Type B pancreatic cell (in vitro differentiated cells): Measurements from ENCODE around the gene GLI3. TPM values are rescaled to one million over a fixed set of nuclear protein-coding genes. Genes with fewer than 3 reads are reported as not detected.

Experiments used
- DNase-seq: peaks from one replicate; pipeline ENCODE4 v3.0.0; 2021; ENCODE audit warnings: mixed read lengths; ENCODE audit not compliant: unreplicated experiment; ENCODE audit errors: extremely low spot score
- H3K27ac Mint-ChIP-seq: 2 replicates; pipeline ENCODE4 v1.8.0; 2021; ENCODE audit warnings: mild to moderate bottlenecking, mixed read lengths
- H3K27me3 Mint-ChIP-seq: 2 replicates; pipeline ENCODE4 v1.8.0; 2021; ENCODE audit warnings: mixed read lengths
- H3K36me3 Mint-ChIP-seq: 2 replicates; pipeline ENCODE4 v1.8.0; 2021; ENCODE audit warnings: mixed read lengths
- H3K4me1 Mint-ChIP-seq: one replicate; pipeline ENCODE4 v1.8.0; 2021; ENCODE audit warnings: mixed read lengths; ENCODE audit not compliant: unreplicated experiment
- H3K4me3 Mint-ChIP-seq: 2 replicates; pipeline ENCODE4 v1.8.0; 2021; ENCODE audit warnings: mild to moderate bottlenecking, mixed read lengths
- H3K9me3 Mint-ChIP-seq: 2 replicates; pipeline ENCODE4 v1.8.0; 2021; ENCODE audit warnings: mixed read lengths
- total RNA-seq: library from RNA; stranded (reverse); gene quantifications from 2 replicates; pipeline ENCODE4 v1.2.1, GENCODE V29; 2021; ENCODE audit warnings: low replicate concordance
- TF ChIP-seq, protein P1 (sequence below): fragments of 200-600 bp; sonication (generic); conservative IDR thresholded peaks from 2 replicates; pipeline ENCODE4 v1.5.0; 2021; ENCODE audit warnings: antibody characterized with exemption, mild to moderate bottlenecking

The GLI3 gene
- total RNA-seq, 1 donor from 2014 or later, result 141 TPM

DNA sequence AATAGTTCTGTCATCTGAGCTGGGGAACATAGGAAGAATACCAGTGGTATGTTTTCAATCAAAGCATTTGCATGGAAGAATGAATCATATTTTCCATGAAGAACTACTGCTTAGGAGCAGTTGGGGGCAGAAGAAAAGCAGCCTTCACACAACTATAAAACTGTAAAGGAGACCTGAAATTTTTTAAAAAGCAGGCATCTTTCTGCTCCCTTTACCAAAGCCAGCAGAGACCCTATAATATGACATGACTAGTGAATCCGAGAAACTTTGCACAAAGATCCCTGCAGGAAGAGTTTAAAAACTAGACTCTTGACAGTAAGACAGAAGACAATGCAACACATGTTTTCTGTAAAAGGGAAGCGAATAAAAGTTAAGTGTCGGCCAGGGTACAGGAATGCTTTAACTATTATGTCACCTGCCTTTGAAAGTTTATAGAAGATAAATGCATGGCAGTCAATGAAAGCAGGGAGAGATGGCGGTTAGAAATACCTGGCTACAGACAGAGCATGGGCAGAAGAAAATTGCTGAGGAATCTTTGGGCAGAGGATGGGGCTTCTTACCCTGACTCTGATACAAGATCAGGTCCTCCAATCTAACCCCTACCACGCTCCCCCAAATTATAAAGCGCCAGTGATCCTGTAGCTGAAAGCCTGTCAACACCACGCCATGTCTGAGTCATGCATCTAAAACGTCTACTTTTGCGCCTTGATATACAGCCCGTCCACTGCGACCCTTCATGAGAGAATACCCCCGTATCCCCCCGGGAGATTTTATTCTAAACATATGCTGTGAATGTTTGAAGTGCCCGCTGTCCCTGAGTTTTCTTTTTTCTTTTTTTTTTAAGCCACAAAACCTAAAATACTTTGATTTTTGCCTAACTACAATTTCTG is 93.1 kb downstream of the GLI3 start:
- Mint-ChIP-seq H3K27me3 (no peaks in the 10 kb centered on the region), H3K9me3 (no peaks in the 10 kb centered on the region), H3K36me3 (peaks cover 35% of the 10 kb centered on the region), H3K4me3 (peak overlapping the region; percentile 19), H3K4me1 (peaks cover 58% of the 10 kb centered on the region), H3K27ac (no peak overlapping the region)
- TF ChIP-seq, protein P1, sequence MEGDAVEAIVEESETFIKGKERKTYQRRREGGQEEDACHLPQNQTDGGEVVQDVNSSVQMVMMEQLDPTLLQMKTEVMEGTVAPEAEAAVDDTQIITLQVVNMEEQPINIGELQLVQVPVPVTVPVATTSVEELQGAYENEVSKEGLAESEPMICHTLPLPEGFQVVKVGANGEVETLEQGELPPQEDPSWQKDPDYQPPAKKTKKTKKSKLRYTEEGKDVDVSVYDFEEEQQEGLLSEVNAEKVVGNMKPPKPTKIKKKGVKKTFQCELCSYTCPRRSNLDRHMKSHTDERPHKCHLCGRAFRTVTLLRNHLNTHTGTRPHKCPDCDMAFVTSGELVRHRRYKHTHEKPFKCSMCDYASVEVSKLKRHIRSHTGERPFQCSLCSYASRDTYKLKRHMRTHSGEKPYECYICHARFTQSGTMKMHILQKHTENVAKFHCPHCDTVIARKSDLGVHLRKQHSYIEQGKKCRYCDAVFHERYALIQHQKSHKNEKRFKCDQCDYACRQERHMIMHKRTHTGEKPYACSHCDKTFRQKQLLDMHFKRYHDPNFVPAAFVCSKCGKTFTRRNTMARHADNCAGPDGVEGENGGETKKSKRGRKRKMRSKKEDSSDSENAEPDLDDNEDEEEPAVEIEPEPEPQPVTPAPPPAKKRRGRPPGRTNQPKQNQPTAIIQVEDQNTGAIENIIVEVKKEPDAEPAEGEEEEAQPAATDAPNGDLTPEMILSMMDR, result no peak
- no peak for DNase-seq

DNA sequence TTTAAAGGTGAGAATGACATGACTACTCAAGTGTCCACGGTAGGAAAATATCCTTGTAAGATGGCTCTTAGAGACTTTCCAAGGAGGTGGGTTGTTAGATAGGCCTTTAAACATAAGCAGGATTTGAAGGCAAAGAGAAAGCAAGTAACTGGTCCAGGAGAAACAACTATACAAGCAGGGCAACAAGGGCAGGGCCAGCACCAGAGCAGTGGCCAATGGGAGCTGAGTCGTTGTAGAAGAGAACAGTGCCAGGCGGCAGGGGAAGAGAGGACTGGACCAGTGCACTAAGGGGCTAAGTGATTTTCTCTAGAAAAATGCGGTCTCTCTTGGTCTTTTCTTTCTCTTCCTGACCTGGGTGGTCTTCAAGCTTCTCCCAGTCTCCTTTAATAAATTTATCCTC is 94.9 kb downstream of the GLI3 start:
- DNase-seq, result no peak
- peaks cover 3% of the 10 kb centered on the region for H3K27me3 Mint-ChIP-seq
- TF ChIP-seq, protein P1, result no peak
- peaks cover 56% of the 10 kb centered on the region for H3K4me1 Mint-ChIP-seq
- no peak overlapping the region for H3K27ac Mint-ChIP-seq
- H3K9me3 Mint-ChIP-seq, result no peaks in the 10 kb centered on the region
- H3K36me3 Mint-ChIP-seq, result peaks cover 35% of the 10 kb centered on the region
- no peak overlapping the region for H3K4me3 Mint-ChIP-seq

DNA sequence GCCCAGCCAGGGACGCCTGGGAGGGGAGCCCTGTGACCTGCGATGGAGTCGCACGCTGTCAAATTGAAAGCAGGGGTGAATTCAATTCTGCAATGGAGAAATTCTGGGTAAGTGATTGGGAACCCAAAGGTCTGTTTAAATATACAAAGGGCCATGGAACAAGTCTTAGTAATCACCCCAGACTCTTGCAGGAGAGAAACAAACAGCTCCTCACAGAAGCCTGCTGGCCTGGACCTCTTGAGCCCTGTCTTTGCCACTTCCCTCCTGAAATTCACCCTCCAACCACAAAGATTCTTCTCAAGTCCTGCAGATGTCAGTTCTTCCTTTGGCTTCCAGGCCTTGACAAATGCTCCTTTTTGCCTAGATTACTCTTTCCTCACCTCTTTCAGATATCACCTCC is 97.3 kb downstream of the GLI3 start:
- H3K4me1 Mint-ChIP-seq, result peaks cover 61% of the 10 kb centered on the region
- TF ChIP-seq, protein P1, result no peak
- no peak overlapping the region for H3K27ac Mint-ChIP-seq
- peaks cover 23% of the 10 kb centered on the region for H3K36me3 Mint-ChIP-seq
- H3K4me3 Mint-ChIP-seq, result no peak overlapping the region
- H3K27me3 Mint-ChIP-seq, result peaks cover 3% of the 10 kb centered on the region
- H3K9me3 Mint-ChIP-seq, result no peaks in the 10 kb centered on the region
- DNase-seq, result no peak

DNA sequence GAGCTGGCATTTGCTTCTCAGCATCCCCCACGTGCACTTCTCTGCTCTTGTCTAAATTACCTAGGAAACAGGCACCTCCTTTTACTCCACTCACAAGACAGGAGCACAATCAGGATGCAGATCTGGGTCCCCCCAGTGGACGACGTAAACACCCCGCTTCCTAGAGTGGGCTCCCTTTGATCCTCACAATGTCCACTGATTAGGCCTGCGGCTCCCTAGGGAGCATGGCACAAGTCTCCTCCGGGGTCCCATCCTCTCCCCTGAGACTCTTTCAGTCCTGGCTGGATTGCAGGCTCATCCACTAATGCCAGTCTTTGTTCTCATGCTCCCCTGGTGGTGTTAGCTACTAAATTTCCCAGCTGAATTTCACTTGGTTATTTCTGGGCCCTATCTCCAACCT is 98.3 kb downstream of the GLI3 start:
- H3K4me1 Mint-ChIP-seq, result peaks cover 58% of the 10 kb centered on the region
- no peak for DNase-seq
- no peak overlapping the region for H3K27ac Mint-ChIP-seq
- TF ChIP-seq, protein P1, result peak; percentile 48
- peaks cover 3% of the 10 kb centered on the region for H3K27me3 Mint-ChIP-seq
- H3K9me3 Mint-ChIP-seq, result no peaks in the 10 kb centered on the region
- no peak overlapping the region for H3K4me3 Mint-ChIP-seq
- peaks cover 23% of the 10 kb centered on the region for H3K36me3 Mint-ChIP-seq

DNA sequence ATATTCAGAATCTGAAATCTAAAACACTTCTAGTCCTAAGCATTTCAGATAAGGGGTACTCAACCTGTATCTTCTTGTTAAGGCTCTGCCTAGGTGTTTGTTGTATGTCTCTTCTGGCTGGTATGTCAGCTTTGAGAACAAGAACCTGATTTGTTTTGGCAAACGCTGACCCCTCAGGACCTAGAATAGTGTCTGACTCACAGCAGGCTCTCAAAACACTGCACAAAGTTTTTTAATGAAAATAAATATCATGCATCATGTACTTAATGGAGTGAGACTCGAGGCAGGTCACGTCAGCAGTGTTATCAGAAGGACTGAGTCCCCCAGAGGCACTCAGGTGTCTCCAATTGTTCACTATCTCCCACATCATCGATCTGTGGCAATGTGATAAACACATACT is 99.1 kb downstream of the GLI3 start:
- TF ChIP-seq, protein P1, result no peak
- Mint-ChIP-seq H3K27me3 (peaks cover 3% of the 10 kb centered on the region), H3K4me3 (no peak overlapping the region), H3K9me3 (no peaks in the 10 kb centered on the region), H3K36me3 (peaks cover 27% of the 10 kb centered on the region), H3K27ac (no peak overlapping the region), H3K4me1 (peaks cover 50% of the 10 kb centered on the region)
- DNase-seq, result no peak
